Non-pigmented ciliary epithelial cell (primary cell): ENCODE measurements around the gene ZNF219.
"Not testable (repeated sequence)": the region's sequence is repeated elsewhere in the genome, so short reads cannot be mapped to it uniquely, and the experiment has no call there.

Experiments used
- DNase-seq: peaks from one replicate; pipeline ENCODE4 v3.0.0-alpha.2; 2010; ENCODE audit warnings: low read depth

Gene ZNF219

GRCh38 chr14:21043387-21043973 is 55.0 kb downstream of the ZNF219 start:
- no peak for DNase-seq

GRCh38 chr14:21042918-21043317 is 55.5 kb downstream of the ZNF219 start:
- DNase-seq = no peak

- no peak for DNase-seq
These were observed 56.6 kb downstream of the ZNF219 start, which contains the start of gene RNASE7 for GRCh38 chr14:21041676-21042433. TSS of gene RNASE7 (plus strand) at chr14:21042362. CDS start at chr14:21042993, 631 bp downstream.

GRCh38 chr14:21040941-21041340 is 57.5 kb downstream of the ZNF219 start:
- not testable (repeated sequence) for DNase-seq

- no peak for DNase-seq
These were observed 58.0 kb downstream of the ZNF219 start for GRCh38 chr14:21040370-21040925.
